Uterus (tissue), 2 donors: Measurements from ENCODE around the gene BGN.

Source experiments
- CTCF ChIP-seq, 4 experiments: fragments of 200-600 bp in 2 of 4; fragments of 450-650 bp in 2 of 4; sonication (generic) in 2 of 4; IDR thresholded peaks; one replicate each; pipeline ENCODE4 v1.5.1; 2016 to 2019; ENCODE audit warnings: antibody characterized with exemption in 4 of 4, mild to moderate bottlenecking in 2 of 4, moderate library complexity in 1 of 4
- POLR2A ChIP-seq, 2 donors: fragments of 450-650 bp; IDR thresholded peaks; one replicate each; pipeline ENCODE4 v1.6.1; 2016; ENCODE audit warnings: antibody characterized with exemption in 2 of 2, mild to moderate bottlenecking in 1 of 2, moderate library complexity in 1 of 2

- TF ChIP-seq CTCF (IDR thresholded peaks at IDR 0.05) (no peak), POLR2A (IDR thresholded peaks at IDR 0.05) (no peak)
These were observed 32.0 kb downstream of the BGN start for GRCh38 chrX:153526801-153527200.
